Right lobe of liver (tissue), 4 donors: ENCODE measurements around the gene NLGN1.

Experiments
- CTCF ChIP-seq, 4 donors: fragments of 200-600 bp in 3 of 4; fragments of 450-650 bp in 1 of 4; IDR thresholded peaks; one replicate each; pipeline versions ENCODE4 v1.5.1 to v1.8.0; 2016 to 2022; ENCODE audit warnings: antibody characterized with exemption in 4 of 4, mild to moderate bottlenecking in 2 of 4
- POLR2A ChIP-seq: fragments of 450-650 bp; IDR thresholded peaks from one replicate; pipeline ENCODE4 v1.6.1; 2017; ENCODE audit warnings: antibody characterized with exemption, mild to moderate bottlenecking
- donor health status: DM: no; HTN: no; CAD: no.
- donor health status: DM: no; HTN: no; CAD: no.
- donor health status: DM: no; HTN: yes; CAD: no.

- TF ChIP-seq CTCF (IDR thresholded peaks at IDR 0.05) = no peak
- no peak for TF ChIP-seq POLR2A
Observed at GRCh38 chr3:173700336-173700735, 302.8 kb downstream of the NLGN1 start.
